Esophagus muscularis mucosa (tissue), 4 donors: ENCODE results near the gene VTN. TPM values are rescaled to one million over a fixed set of nuclear protein-coding genes. Genes with fewer than 3 reads are reported as not detected.

Experiments
- DNase-seq: peaks from one replicate; pipeline ENCODE4 v3.0.0-alpha.2; 2017; ENCODE audit errors: extremely low spot score
- H3K27ac ChIP-seq, 4 donors: fragments of 200-600 bp; sonication (generic); replicated peaks in 1 of 4; 1 replicate in 3 of 4; 2 replicates in 1 of 4; pipeline ENCODE4 v1.5.1; 2016 to 2019; ENCODE audit warnings: mild to moderate bottlenecking in 1 of 4
- H3K27me3 ChIP-seq, 4 donors: fragments of 200-600 bp; sonication (generic); one replicate each; pipeline versions ENCODE4 v1.5.1 to v1.6.0; 2016 to 2019
- H3K36me3 ChIP-seq, 4 donors: fragments of 200-600 bp; sonication (generic); one replicate each; pipeline ENCODE4 v1.5.1; 2016 to 2019
- H3K4me1 ChIP-seq, 4 donors: fragments of 200-600 bp; sonication (generic); one replicate each; pipeline ENCODE4 v1.5.1; 2016 to 2019
- H3K4me3 ChIP-seq, 4 donors: fragments of 200-600 bp; sonication (generic); 1 replicate in 2 of 4; 2 replicates in 2 of 4; pipeline ENCODE4 v1.5.1; 2016 to 2019; ENCODE audit warnings: mild to moderate bottlenecking in 4 of 4, moderate library complexity in 1 of 4
- H3K9me3 ChIP-seq, 4 donors: fragments of 200-600 bp; sonication (generic); 1 replicate in 3 of 4; 2 replicates in 1 of 4; pipeline ENCODE4 v1.5.1; 2016 to 2019
- EP300 ChIP-seq: sonication (generic); formaldehyde crosslinking; IDR thresholded peaks from one replicate; pipeline ENCODE4 v1.6.1; 2017; ENCODE audit warnings: antibody characterized with exemption
- POLR2A ChIP-seq: fragments of 450-650 bp; IDR thresholded peaks from one replicate; pipeline ENCODE4 v1.6.1; 2017; ENCODE audit warnings: antibody characterized with exemption, moderate library complexity, mild to moderate bottlenecking, low read depth
- POLR2AphosphoS5 ChIP-seq, 2 donors: sonication (generic); formaldehyde crosslinking; IDR thresholded peaks; one replicate each; pipeline ENCODE4 v1.6.1; 2017; ENCODE audit warnings: antibody characterized with exemption in 2 of 2
- WGBS: methylation state at CpG from one replicate; pipeline ENCODE4 v1.1.5; 2018; 5-methylcytosine and 5-hydroxymethylcytosine counted together
- intact Hi-C: fragments of 100-400 bp; cut with DNase I; formaldehyde crosslinking; loops from one replicate; pipeline ENCODE4 v1.15.1; 2023
- total RNA-seq, 4 donors: library from RNA; depleted of rRNA; stranded (reverse); fragments of >200 nt; gene quantifications; one replicate each; pipeline versions ENCODE4 v1.1.0 to v1.2.1, GENCODE V29; 2016
- TF ChIP-seq, protein P1 (sequence below), 3 experiments: fragments of 200-600 bp in 2 of 3; fragments of 450-650 bp in 1 of 3; sonication (generic) in 2 of 3; IDR thresholded peaks; one replicate each; pipeline ENCODE4 v1.5.1; 2017 to 2019; ENCODE audit warnings: antibody characterized with exemption in 3 of 3, mild to moderate bottlenecking in 2 of 3, moderate library complexity in 1 of 3

The VTN gene
- total RNA-seq, 4 donors from 2014 or later: under 0.01 to 1.3 (median 0.58) TPM

DNA sequence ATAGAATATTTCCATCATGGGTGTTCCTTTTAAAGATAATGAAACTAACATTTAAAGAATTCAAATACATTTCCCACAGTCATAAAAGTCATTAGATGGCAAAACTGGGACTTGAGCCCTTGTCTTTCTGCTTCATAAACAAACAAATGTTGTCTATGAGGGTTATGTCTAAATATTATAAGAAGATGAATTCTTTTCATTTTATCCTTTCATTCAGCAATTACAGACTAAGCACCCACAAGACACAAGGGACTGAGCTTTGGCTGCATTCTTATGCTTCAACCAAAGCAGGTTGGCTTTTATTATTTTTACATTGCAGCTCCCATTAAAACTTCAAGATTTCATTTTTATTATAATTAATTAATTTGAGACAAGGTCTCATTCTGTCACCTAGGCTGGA, 16.3 kb upstream of the VTN start:
- Histone ChIP-seq H3K4me3 (no peak overlapping the region), H3K27ac (no peak overlapping the region), H3K36me3 (peaks cover 28 to 74% (median 48%) of the 10 kb centered on the region in 4 donors), H3K9me3 (no peaks in the 10 kb centered on the region), H3K27me3 (no peaks in the 10 kb centered on the region), H3K4me1 (peaks cover 3 to 10% (median 7%) of the 10 kb centered on the region in 4 donors)
- intact Hi-C loops: no loop called here
- TF ChIP-seq POLR2AphosphoS5 (IDR thresholded peaks at IDR 0.05) (no peak), POLR2A (no peak), EP300 (no peak)
- TF ChIP-seq, protein P1, sequence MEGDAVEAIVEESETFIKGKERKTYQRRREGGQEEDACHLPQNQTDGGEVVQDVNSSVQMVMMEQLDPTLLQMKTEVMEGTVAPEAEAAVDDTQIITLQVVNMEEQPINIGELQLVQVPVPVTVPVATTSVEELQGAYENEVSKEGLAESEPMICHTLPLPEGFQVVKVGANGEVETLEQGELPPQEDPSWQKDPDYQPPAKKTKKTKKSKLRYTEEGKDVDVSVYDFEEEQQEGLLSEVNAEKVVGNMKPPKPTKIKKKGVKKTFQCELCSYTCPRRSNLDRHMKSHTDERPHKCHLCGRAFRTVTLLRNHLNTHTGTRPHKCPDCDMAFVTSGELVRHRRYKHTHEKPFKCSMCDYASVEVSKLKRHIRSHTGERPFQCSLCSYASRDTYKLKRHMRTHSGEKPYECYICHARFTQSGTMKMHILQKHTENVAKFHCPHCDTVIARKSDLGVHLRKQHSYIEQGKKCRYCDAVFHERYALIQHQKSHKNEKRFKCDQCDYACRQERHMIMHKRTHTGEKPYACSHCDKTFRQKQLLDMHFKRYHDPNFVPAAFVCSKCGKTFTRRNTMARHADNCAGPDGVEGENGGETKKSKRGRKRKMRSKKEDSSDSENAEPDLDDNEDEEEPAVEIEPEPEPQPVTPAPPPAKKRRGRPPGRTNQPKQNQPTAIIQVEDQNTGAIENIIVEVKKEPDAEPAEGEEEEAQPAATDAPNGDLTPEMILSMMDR (IDR thresholded peaks at IDR 0.05): no peak
- DNase-seq: no peak

DNA sequence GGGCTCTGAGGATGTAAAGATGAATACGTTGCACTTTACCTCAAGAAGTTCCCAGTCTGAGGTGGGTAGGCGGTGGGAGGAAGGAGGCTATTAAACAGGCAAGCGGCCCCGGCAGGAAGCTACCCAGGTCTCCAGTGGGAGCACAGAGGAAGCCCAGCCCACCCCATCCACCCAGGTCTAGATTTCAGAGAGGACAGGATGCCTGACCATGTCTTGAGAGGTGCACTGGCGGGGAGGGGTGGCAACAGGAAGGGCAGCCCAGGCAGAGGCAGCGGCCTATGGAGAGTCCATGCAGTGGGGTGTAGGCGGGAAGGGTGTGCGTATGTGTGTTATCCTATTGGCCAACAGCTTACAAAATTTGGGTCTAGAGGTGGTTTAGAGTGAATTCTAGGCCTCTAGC, 15.3 kb upstream of the VTN start:
- H3K9me3 ChIP-seq: no peaks in the 10 kb centered on the region
- H3K27me3 ChIP-seq: no peaks in the 10 kb centered on the region
- intact Hi-C loops: no loop called here
- H3K4me1 ChIP-seq: peaks cover 8 to 15% (median 11%) of the 10 kb centered on the region in 4 donors
- H3K36me3 ChIP-seq: peaks cover 22 to 64% (median 39%) of the 10 kb centered on the region in 4 donors
- DNase-seq: no peak
- H3K4me3 ChIP-seq: peak overlapping the region; percentile 46 to 59 (median 46)
- no peak overlapping the region for H3K27ac ChIP-seq
- 87% methylated on average over 8 of the region's 8 CpGs for WGBS
- TF ChIP-seq EP300: no peak
- no peak for TF ChIP-seq POLR2AphosphoS5 (IDR thresholded peaks at IDR 0.05)
- TF ChIP-seq POLR2A: no peak
- TF ChIP-seq, protein P1 (IDR thresholded peaks at IDR 0.05): no peak

DNA sequence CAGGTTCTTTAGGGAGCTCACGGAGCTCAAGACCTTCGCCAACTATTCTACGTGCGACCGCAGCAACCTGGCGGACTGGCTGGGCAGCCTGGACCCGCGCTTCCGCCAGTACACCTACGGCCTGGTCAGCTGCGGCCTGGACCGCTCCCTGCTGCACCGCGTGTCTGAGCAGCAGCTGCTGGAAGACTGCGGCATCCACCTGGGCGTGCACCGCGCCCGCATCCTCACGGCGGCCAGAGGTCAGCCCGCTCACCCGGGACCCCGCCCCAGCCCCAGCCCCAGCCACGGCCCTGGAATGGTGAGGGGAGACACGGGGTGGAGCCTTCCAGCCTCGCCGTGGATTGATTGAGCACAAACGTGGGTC, 14.9 kb upstream of the VTN start:
- TF ChIP-seq EP300: no peak
- no peak for TF ChIP-seq POLR2AphosphoS5 (IDR thresholded peaks at IDR 0.05)
- TF ChIP-seq POLR2A: no peak
- TF ChIP-seq, protein P1 (IDR thresholded peaks at IDR 0.05): no peak
- Histone ChIP-seq H3K4me1 (peaks cover 8 to 15% (median 11%) of the 10 kb centered on the region in 4 donors), H3K36me3 (peaks cover 22 to 60% (median 36%) of the 10 kb centered on the region in 4 donors), H3K9me3 (no peaks in the 10 kb centered on the region), H3K27me3 (no peaks in the 10 kb centered on the region), H3K4me3 (peak overlapping the region; percentile 46 to 59 (median 46)), H3K27ac (no peak overlapping the region)
- 37% methylated on average over 2 of the region's 29 CpGs for WGBS
- no peak for DNase-seq
- intact Hi-C loops: no loop called here

DNA sequence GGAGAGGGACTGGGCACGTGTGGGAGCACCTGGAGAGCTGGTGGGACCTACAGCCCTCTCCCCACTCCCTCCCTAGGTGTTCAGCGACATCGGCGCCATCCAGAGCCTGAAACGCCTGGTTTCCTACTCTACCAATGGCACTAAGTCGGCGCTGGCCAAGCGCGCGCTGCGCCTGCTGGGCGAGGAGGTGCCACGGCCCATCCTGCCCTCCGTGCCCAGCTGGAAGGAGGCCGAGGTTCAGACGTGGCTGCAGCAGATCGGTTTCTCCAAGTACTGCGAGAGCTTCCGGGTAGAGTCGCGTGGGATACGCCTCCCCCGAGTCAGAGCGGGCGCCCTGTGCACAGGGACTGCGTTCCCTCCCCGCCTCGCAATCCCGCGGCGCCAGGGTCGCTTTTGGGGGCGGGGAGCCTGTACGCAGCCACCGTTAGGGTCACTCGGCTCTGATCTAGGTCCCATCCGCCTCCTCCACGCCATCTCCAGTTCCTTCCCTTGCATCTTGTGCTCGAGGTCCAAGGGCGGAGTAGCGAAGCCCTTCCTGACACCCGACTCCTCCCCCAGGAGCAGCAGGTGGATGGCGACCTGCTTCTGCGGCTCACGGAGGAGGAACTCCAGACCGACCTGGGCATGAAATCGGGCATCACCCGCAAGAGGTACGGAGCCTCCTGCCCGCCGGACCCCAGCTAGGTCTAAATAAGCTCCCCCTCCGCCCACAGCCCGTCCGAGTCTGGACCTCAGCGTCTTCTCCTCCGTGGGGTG, 14.4 kb upstream of the VTN start:
- H3K27ac ChIP-seq: no peak overlapping the region
- H3K4me1 ChIP-seq: peaks cover 8 to 15% (median 11%) of the 10 kb centered on the region in 4 donors
- no peaks in the 10 kb centered on the region for H3K9me3 ChIP-seq
- H3K4me3 ChIP-seq: peak overlapping the region; percentile 46 to 59 (median 46)
- intact Hi-C loops: no loop called here
- DNase-seq: no peak
- no peaks in the 10 kb centered on the region for H3K27me3 ChIP-seq
- WGBS: 47% methylated on average over 17 of the region's 56 CpGs
- H3K36me3 ChIP-seq: peaks cover 22 to 54% (median 30%) of the 10 kb centered on the region in 4 donors
- TF ChIP-seq EP300 (no peak), POLR2AphosphoS5 (IDR thresholded peaks at IDR 0.05) (no peak), POLR2A (no peak)
- TF ChIP-seq, protein P1 (IDR thresholded peaks at IDR 0.05): no peak
